ENCODE results near the gene MARCHF4. TPM values are rescaled to one million over a fixed set of nuclear protein-coding genes. Genes with fewer than 3 reads are reported as not detected.

The MARCHF4 gene
- total RNA-seq, 2 donors from 2014 or later, result 0.51 to 0.86 TPM

DNA sequence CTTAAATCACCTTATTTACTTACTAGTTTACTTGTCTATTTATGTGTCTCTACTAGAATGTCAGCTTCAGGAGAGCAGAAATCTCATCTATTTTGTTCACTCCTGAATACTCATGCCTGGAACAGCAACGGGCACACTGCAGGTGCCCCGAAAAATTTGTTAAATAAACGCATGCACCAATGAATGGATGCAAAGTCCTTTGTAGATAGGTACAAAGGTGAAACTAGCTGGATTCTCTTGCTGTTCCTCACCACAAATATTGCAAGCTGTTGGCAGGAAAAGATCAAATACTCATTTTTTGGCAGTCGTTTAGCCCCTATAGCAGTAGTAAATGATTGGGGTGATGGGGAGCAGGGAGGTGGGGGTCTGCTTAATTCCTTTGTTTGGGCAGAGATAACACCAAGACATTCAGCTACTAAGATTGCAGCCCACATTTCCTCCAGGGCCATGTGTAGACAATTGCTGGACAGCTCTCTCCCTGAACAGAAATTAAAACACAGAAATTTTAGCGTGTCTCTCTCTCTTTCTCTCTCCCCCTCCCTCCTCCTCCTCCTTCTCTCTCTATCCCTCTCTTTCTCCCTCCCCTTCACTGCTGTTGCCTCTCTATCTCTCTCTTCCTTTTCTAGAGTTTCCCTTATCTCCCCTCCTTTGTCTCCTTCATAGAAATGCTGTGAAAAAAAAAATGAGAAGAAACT, 5.4 kb downstream of the MARCHF4 start:
- peaks cover 25% of the 10 kb centered on the region for H3K27me3 ChIP-seq (ENCODE audit: control insufficient read depth, insufficient read depth, low read length, poor library complexity, severe bottlenecking)
- peaks cover 27% of the 10 kb centered on the region for H3K4me1 Mint-ChIP-seq
- DNase-seq, result no peak
- no peaks in the 10 kb centered on the region for H3K9me3 Mint-ChIP-seq
- H3K9me3 ChIP-seq (ENCODE audit: control insufficient read depth, low read length), result no peaks in the 10 kb centered on the region
- peaks cover 52% of the 10 kb centered on the region for H3K27me3 Mint-ChIP-seq (ENCODE audit: insufficient read depth)
- no peak overlapping the region for H3K4me3 Mint-ChIP-seq
- TF ChIP-seq, protein P1, sequence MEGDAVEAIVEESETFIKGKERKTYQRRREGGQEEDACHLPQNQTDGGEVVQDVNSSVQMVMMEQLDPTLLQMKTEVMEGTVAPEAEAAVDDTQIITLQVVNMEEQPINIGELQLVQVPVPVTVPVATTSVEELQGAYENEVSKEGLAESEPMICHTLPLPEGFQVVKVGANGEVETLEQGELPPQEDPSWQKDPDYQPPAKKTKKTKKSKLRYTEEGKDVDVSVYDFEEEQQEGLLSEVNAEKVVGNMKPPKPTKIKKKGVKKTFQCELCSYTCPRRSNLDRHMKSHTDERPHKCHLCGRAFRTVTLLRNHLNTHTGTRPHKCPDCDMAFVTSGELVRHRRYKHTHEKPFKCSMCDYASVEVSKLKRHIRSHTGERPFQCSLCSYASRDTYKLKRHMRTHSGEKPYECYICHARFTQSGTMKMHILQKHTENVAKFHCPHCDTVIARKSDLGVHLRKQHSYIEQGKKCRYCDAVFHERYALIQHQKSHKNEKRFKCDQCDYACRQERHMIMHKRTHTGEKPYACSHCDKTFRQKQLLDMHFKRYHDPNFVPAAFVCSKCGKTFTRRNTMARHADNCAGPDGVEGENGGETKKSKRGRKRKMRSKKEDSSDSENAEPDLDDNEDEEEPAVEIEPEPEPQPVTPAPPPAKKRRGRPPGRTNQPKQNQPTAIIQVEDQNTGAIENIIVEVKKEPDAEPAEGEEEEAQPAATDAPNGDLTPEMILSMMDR (conservative IDR thresholded peaks at IDR 0.05), result no peak
- H3K4me1 ChIP-seq (ENCODE audit: control insufficient read depth, insufficient read depth, low read length), result peaks cover 16% of the 10 kb centered on the region
- 83 to 89% methylated on average over 3 to 5 of the region's 5 CpGs for WGBS, 2 experiments (ENCODE audit: insufficient coverage in 1 of 2, insufficient read length in 1 of 2)
- H3K27ac Mint-ChIP-seq, result no peak overlapping the region
- H3K36me3 Mint-ChIP-seq (ENCODE audit: low read depth), result no peaks in the 10 kb centered on the region
- no peak overlapping the region for H3K27ac ChIP-seq (ENCODE audit: low read depth, low read length)
- no peaks in the 10 kb centered on the region for H3K36me3 ChIP-seq (ENCODE audit: control insufficient read depth, insufficient read depth, low read length)
- H3K9ac ChIP-seq (ENCODE audit: extremely low read depth, low read length, poor library complexity, severe bottlenecking), result no peak overlapping the region
- H3K4me3 ChIP-seq (ENCODE audit: low read length), result peak overlapping the region; percentile 42

GRCh38 chr2:216365518-216365917, 6.8 kb downstream of the MARCHF4 start:
- H3K4me3 ChIP-seq (ENCODE audit: low read length), result no peak overlapping the region
- H3K4me1 ChIP-seq (ENCODE audit: control insufficient read depth, insufficient read depth, low read length), result peaks cover 13% of the 10 kb centered on the region
- Mint-ChIP-seq H3K9me3 (no peaks in the 10 kb centered on the region), H3K27ac (no peak overlapping the region), H3K4me3 (no peak overlapping the region), H3K4me1 (peaks cover 26% of the 10 kb centered on the region), H3K36me3 (ENCODE audit: low read depth) (no peaks in the 10 kb centered on the region), H3K27me3 (ENCODE audit: insufficient read depth) (peaks cover 45% of the 10 kb centered on the region)
- DNase-seq, result no peak
- 87 to 100% methylated on average over 2 of the region's 2 CpGs for WGBS, 2 experiments (ENCODE audit: insufficient coverage in 1 of 2, insufficient read length in 1 of 2)
- TF ChIP-seq, protein P1 (conservative IDR thresholded peaks at IDR 0.05), result no peak
- H3K9me3 ChIP-seq (ENCODE audit: control insufficient read depth, low read length), result no peaks in the 10 kb centered on the region
- no peak overlapping the region for H3K9ac ChIP-seq (ENCODE audit: extremely low read depth, low read length, poor library complexity, severe bottlenecking)
- H3K27ac ChIP-seq (ENCODE audit: low read depth, low read length), result no peak overlapping the region
- no peaks in the 10 kb centered on the region for H3K36me3 ChIP-seq (ENCODE audit: control insufficient read depth, insufficient read depth, low read length)
- peaks cover 19% of the 10 kb centered on the region for H3K27me3 ChIP-seq (ENCODE audit: control insufficient read depth, insufficient read depth, low read length, poor library complexity, severe bottlenecking)

- WGBS, 2 experiments (ENCODE audit: insufficient coverage in 1 of 2, insufficient read length in 1 of 2), result 95% methylated on average over 3 of the region's 3 CpGs; no CpG with 5 or more reads in 1 of the 2 experiments
- H3K4me3 ChIP-seq (ENCODE audit: low read length), result no peak overlapping the region
- Mint-ChIP-seq H3K27me3 (ENCODE audit: insufficient read depth) (peaks cover 36% of the 10 kb centered on the region), H3K36me3 (ENCODE audit: low read depth) (no peaks in the 10 kb centered on the region), H3K27ac (no peak overlapping the region), H3K9me3 (no peaks in the 10 kb centered on the region), H3K4me3 (no peak overlapping the region), H3K4me1 (peaks cover 24% of the 10 kb centered on the region)
- H3K4me1 ChIP-seq (ENCODE audit: control insufficient read depth, insufficient read depth, low read length), result peaks cover 13% of the 10 kb centered on the region
- no peak overlapping the region for H3K27ac ChIP-seq (ENCODE audit: low read depth, low read length)
- TF ChIP-seq, protein P1 (conservative IDR thresholded peaks at IDR 0.05), result no peak
- no peaks in the 10 kb centered on the region for H3K27me3 ChIP-seq (ENCODE audit: control insufficient read depth, insufficient read depth, low read length, poor library complexity, severe bottlenecking)
- H3K9me3 ChIP-seq (ENCODE audit: control insufficient read depth, low read length), result no peaks in the 10 kb centered on the region
- no peak overlapping the region for H3K9ac ChIP-seq (ENCODE audit: extremely low read depth, low read length, poor library complexity, severe bottlenecking)
- no peak for DNase-seq
- H3K36me3 ChIP-seq (ENCODE audit: control insufficient read depth, insufficient read depth, low read length), result no peaks in the 10 kb centered on the region
Observed at GRCh38 chr2:216363221-216363620, 9.1 kb downstream of the MARCHF4 start.

All from endodermal cell (in vitro differentiated cells).